ENCODE results near the gene SULF2.

Gene SULF2

DNA sequence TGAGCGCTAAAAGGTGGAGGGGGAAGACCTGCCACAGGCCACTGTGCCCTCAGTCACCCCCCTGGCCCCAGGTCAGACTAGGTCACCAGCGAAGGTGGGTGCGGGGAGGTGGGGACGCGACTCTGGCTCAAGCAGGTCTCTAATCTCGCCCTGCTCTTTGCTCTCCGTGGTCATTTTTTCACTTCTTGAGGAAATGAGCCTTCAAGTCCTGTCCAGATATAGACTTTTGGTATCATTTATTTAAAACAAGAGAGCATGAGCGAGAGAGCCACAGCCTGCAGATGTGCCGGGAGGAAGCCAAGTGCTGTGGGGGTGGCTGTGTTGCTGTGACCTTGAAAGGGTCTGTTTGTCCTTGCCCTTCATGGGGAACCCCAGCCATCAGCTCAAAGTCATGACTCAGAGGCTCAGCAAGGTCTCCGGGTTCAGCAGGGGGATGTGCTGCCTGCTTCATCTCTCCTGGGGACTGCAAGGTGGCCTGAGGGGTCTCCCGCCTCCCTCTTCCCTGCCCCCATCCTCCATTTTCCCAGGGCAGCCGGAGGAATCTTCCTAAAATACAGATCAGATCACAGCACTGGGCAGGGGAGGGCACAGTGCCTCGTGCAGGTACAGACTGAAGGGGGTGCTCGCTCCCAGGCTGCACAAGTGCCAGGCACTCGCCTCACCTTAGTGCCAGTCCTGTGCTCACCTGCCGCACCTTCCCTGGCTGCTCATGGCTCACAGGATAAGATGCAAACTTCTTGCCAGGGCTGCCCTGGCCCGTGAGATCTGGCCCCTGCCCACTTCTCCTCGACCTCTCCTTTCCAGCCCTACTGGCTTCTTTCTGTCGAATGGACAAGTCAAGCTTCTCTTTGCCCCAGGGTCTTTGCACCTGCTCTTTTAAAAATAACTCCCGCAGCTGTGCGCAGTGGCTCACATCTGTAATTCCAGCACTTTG is 26.5 kb downstream of the SULF2 start:
- no peak for DNase-seq

GRCh38 chr20:47757145-47758035 is 27.9 kb downstream of the SULF2 start:
- DNase-seq: no peak

GRCh38 chr20:47754946-47755652 is 30.2 kb downstream of the SULF2 start:
- no peak for DNase-seq

DNA sequence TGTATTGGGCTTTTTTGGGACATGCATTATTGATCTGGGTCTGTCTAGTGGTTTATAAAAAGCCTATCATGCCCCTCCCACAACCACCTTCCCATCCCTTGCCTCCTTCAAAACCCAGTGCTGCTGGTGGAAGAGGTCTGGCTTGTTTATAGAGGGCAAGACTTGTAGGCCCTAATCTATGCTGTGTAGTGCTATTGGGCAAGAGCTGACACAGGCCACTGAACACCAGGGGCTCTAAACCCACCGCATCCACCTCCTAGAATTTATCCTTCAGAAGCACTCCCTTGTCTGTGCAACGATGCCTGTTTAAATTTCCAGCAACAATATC is 30.9 kb downstream of the SULF2 start:
- no peak for DNase-seq

GRCh38 chr20:47753576-47754387 is 31.5 kb downstream of the SULF2 start:
- DNase-seq: no peak

DNA sequence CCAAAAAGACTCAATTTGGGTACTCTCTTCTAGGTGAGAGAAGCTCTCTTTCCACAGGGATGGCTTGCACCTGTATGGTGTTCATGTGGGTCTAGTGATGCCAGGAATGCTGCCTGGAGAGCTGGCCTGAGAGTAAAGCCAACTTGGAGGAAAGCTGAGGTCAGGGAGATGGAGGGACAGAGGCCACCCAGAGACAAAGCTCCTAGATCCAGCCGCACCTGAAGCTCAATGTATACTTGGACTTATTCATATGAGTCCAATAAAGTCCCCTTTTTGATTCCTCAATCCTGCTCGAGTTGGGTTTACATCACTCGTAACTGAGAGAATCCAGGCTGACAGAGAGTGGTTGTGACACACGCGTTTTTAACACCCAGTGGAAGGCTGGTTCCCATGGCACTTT is 33.8 kb downstream of the SULF2 start:
- DNase-seq: no peak

DNA sequence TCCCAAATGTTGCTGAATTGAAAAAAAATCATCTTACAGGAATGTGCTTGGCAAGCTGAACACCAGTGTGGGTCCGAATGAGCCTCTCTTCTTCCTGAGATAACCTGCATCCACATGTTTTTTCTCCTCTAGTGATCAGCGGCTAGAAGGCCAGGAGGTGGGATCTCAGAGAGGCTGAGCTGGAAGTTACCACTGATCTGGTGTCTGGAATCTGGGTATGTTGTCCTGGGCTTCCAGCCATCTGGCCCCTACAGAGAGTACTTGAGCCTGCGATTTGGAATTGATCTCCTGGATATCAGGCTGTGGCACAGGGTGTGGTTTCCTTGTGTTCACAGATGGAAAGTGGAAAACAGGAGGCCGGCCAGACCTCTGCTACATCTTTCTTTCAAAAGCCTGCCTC is 35.9 kb downstream of the SULF2 start:
- DNase-seq: no peak

DNA sequence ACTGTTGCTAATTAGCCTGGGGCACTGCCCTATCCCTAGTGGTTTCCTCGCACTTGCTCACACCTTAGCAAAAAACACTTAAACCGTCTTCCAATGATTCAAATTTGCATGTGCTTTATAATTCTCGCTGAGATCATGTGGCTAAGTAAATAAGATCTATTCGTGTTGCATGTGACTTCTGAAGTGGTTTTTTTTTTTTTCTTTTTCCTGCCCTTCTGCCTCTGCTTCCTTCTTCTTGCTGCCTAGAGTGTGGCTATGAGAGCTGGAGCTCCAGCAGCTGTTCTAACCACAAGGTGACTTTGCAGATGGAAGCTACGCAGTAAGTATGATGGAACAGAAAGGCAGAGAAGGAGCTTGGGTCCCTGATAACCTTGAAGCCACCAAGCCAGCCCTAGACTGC is 36.5 kb downstream of the SULF2 start:
- DNase-seq: peak; percentile 54

GRCh38 chr20:47748069-47748468 is 37.2 kb downstream of the SULF2 start:
- no peak for DNase-seq

- DNase-seq: no peak
Observed at GRCh38 chr20:47747669-47748031, 37.6 kb downstream of the SULF2 start.

DNA sequence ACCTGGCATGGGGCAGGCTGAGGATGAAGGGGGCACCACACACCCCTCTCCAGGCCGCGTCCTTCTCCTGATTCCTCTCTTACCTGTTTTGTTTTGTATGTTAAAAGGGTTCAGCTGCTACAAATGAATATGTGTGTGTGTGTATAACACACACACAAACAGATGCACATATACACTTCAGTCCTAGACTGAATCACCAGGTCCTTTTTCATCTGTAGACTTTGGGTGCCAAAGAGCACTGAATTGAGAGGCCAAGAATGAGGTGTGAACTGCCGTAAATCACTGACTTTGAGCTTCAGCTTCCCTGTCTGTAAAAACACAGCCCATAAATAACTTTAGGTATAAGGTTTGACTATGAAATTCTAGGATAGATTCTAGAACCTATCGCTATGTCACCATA is 40.5 kb downstream of the SULF2 start:
- no peak for DNase-seq

DNA sequence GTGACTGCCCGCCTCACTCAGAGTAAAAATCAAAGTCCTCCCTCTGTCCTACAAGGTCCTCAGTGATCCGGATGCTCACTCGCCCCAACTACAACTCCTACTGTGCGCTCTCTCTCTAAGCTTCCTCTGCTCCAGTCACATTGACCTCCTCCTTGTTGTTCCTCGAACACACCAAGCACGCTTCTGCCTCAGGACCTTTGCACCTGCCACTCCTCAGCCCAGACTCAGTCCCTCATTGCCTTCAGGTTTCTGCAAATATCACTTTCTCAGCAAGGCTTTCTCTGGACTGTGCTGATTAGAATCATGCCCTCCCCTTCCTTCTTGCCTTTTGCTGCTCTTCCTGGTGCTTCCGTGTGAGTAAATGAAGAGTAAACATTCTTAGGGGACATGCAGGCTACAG is 41.6 kb downstream of the SULF2 start:
- DNase-seq: no peak

GRCh38 chr20:47741669-47742608 is 43.3 kb downstream of the SULF2 start:
- no peak for DNase-seq

DNA sequence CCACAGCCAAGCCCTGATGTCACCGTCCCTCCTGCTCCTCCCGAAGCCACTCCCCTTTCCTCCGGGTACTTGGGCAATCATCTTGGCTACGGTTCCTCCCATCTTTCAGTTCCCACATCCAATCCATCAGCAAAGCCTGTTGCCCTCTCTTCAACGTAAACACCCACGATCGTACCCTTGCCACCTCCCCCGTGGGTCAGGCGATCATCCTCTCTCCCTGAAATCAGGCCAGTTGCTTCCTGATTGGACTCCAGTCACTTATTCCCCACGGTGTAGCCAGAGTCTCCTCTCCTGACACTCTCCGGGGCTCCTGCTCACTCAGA is 44.5 kb downstream of the SULF2 start:
- DNase-seq: no peak

- DNase-seq: no peak
Observed at GRCh38 chr20:47740121-47740861, 45.0 kb downstream of the SULF2 start.

GRCh38 chr20:47737923-47738322 is 47.4 kb downstream of the SULF2 start:
- no peak for DNase-seq

- no peak for DNase-seq
Observed at GRCh38 chr20:47736570-47737152, 48.6 kb downstream of the SULF2 start.

DNA sequence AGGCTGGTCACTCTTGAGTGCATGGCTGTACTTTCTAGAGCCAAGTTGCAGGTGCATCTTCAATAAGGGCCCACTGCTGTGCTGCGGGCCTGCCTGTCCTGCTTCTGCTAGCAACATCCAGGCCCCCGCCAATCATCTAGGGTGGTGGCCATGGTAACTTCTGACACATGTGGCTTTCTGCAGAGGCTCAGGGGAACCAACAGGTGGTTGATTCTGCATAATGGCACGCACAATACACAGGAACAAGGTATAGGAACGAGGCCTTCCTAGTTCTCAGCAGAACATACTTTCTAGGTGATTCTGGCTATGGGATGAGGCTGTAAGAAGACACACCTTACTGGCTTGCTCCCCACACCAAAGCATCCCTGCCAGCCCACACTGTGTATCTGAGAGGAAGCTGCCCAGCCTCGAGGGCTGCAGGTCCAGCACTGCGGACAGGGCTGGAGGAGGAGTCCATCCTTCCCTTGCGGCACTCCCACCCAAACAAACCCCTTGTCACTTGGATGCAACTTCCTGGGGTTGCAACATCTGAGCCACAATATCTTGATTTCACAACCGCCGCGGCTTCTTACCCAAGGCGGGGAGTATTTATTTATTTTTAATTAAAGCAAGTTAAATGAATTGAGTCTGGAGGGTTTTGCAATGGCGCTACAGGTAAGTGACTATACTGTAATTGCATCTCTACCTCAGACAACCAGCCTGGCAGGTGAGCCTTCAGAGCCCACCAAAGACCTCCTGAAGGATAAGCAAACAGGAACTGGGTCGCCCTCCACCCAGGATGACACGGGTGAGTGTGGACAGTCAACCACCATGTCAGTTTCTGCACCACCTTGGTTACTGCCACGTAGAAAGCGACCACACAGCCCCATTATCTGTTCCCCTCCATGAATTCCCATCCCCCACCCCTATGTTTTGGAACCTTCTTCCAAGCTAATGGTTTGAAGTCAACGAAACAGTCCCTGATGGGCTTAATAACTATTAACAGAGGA is 49.6 kb downstream of the SULF2 start:
- DNase-seq: peak; percentile 76

GRCh38 chr20:47734870-47735269 is 50.4 kb downstream of the SULF2 start:
- DNase-seq: no peak

Data from hematopoietic multipotent progenitor cell treated with erythropoietin and hydrocortisone succinate and interleukin-3 and kit ligand, for 6 days (in vitro differentiated cells).